Measurements from ENCODE around the gene TFF2.

The TFF2 gene

GRCh38 chr21:42366292-42367010 is 15.7 kb upstream of the TFF2 start, which contains the start of gene TFF1:
Gene TFF1 (minus strand): TSS chr21:42366535. CDS start chr21:42366495, 40 bp downstream.
- peak; percentile 37 for DNase-seq (ENCODE audit: low read depth)

- no peak for DNase-seq (ENCODE audit: low read depth)
Observed at GRCh38 chr21:42365770-42366169, 15.0 kb upstream of the TFF2 start.

- DNase-seq (ENCODE audit: low read depth) = no peak
Observed at GRCh38 chr21:42364304-42364865, 13.6 kb upstream of the TFF2 start.

GRCh38 chr21:42363312-42363711 is 12.5 kb upstream of the TFF2 start:
- DNase-seq (ENCODE audit: low read depth) = no peak

- no peak for DNase-seq (ENCODE audit: low read depth)
Observed at GRCh38 chr21:42362700-42363099, 11.9 kb upstream of the TFF2 start.

GRCh38 chr21:42362198-42362597 is 11.4 kb upstream of the TFF2 start:
- DNase-seq (ENCODE audit: low read depth) = no peak

- no peak for DNase-seq (ENCODE audit: low read depth)
Observed at GRCh38 chr21:42361286-42361685, 10.5 kb upstream of the TFF2 start.

- no peak for DNase-seq (ENCODE audit: low read depth)
Observed at GRCh38 chr21:42360317-42360716, 9.5 kb upstream of the TFF2 start.

GRCh38 chr21:42358937-42359336 is 8.1 kb upstream of the TFF2 start:
- no peak for DNase-seq (ENCODE audit: low read depth)

DNA sequence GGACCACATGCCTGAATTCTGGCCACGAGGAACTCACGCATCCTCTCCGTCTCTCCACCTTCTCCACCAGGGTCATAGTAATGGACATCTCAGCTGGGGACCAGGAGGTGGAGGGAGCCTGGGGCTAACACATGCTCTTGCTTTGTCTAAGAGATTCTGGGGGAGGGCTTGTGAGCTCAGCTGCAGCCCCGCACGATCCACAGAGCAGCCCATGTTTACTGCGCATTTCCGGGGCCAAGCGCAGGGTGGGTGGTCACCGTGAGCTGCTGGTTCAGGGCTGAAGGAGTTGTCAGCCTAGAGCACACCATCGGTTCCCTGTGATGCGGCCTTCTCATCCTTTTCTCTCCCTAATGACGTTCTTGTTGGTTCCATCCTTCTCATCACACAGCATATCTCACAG is 7.5 kb upstream of the TFF2 start:
- no peak for DNase-seq (ENCODE audit: low read depth)

DNA sequence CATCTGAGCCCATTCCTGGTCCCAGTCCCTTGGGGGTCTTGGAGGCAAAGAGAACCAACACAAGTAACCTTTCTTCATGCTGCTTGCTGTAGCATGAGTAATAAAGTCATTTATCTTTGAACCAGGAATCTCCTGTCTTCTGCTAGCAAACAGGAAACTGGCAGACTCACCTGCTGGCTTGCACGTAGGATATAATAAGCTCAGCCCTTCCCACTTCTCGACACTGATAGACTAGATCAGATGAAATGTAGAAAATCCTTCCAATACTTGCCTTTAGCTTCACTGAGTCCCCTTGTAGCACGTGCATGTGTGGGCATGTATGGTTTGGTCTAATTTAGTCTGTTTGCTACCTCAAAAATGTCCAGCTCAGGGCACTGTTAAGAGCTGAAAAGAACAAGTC is 6.5 kb upstream of the TFF2 start:
- no peak for DNase-seq (ENCODE audit: low read depth)

GRCh38 chr21:42356650-42357049 is 5.9 kb upstream of the TFF2 start:
- DNase-seq (ENCODE audit: low read depth) = no peak

DNA sequence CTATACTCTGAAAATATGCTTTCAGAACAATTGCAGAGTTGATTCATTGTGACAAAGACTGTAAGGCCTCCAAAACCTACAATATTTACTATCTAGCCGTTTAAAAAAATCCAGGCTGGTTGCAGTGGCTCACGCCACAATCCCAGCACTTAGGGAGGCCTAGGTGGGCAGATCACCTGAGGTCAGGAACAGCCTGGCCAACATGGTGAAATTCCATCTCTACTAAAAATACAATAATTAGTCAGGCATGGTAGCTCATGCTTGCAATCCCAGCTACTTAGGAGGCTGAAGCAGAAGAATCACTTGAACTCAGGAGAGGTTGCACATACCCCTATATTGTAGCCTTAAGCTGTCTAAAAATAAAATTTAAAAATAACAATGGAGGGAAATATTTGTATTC is 5.3 kb upstream of the TFF2 start:
- DNase-seq (ENCODE audit: low read depth) = no peak

DNA sequence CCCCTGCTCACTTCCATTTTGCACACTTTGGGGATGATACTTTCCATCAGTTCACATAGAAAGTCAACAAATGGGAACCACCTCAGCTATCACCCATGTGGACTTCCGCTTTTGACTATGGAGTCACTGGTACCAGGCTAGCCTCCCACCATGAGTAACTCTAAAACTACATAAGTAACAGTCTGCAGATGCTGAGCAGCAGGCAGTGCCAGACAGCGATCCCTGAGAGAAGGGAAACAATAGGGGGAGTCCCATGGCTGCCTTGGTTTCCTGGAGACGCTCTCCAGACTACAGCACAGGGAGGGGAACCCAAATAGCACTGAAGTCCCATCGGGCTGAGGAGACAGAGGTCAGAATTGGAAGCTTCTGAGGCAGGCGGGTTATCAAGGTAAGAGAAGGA is 2.8 kb upstream of the TFF2 start:
- no peak for DNase-seq (ENCODE audit: low read depth)

GRCh38 chr21:42352441-42353095 is 1.8 kb upstream of the TFF2 start:
- no peak for DNase-seq (ENCODE audit: low read depth)

GRCh38 chr21:42351626-42352440 is 1.0 kb upstream of the TFF2 start:
- DNase-seq (ENCODE audit: low read depth) = no peak

- no peak for DNase-seq (ENCODE audit: low read depth)
Observed at GRCh38 chr21:42350318-42350910, 380 bp downstream of the TFF2 start.

- no peak for DNase-seq (ENCODE audit: low read depth)
Observed at GRCh38 chr21:42349420-42350317, 1.1 kb downstream of the TFF2 start.

DNA sequence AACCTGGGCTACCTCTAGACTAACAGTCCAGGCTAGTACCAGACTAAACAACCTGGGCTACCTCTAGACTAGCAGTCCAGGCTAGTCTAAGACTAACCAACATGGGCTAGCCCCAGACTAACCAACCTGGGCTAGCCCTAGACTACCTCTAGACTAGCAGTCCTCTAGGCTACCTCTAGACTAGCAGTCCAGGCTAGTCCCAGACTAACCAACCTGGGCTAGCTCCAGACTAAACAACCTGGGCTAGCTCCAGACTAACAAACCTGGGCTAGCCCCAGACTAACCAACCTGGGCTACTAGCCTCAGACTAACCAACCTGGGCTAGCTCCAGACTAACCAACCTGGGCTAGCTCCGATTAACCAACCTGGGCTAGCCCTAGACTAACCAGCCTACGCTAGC is 2.0 kb downstream of the TFF2 start:
- DNase-seq (ENCODE audit: low read depth) = no peak

DNA sequence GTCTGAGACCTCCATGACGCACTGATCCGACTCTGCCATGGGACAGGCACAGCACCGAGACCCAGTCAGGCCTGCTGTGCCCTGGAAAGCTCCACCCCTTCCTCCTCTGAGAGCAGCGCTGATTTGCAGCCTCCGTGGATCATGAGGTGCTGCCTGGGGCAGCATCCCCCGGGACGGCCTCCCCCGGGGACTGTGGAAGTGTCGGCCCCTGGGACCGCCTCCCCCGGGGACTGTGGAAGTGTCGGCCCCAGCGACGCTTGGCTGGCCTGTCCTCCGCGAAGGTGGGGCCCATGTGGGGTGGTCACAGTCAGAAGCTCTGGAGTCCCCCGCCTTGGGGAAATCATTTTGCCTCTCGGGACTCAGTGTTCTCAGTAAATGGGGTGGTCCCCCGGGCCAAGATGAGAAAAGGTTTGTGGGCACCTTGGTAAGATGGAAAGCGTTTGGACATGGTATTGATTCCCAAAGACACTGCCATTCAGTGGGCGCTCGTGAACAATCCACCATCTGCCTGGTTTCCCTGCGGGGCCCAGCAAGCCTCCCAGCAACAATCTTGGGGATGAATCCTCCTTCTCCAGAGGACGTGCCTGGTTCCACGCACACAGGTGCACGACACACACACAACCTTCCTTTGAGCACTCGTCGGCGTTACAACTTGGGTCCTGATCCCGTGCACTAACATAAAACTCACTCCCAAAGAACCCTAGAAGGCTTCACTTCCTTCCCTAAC is 3.0 kb downstream of the TFF2 start:
- no peak for DNase-seq (ENCODE audit: low read depth)

Data from ELR (cell line).